Measurements from ENCODE around the gene TTC3.

The TTC3 gene

DNA sequence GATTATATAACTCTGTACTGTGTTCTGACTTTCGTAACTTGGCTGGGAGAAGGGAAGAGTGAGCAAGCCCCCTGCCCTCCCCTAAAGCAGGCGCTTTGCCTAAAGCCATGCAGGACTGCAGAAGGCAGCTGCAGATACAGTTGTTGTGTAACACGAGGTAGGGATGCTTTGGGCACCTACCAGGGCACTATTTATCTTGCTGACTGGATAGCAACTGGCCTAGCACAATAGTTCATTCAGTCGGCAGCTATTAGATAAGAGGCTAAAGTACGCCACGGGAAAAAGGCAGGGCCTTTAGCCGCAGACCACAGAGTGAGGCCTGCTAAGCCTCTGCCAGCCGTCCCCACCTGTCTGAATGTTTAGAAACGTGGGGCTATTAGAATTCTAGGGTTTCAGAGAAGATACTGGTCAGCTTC is 80.9 kb downstream of the TTC3 start:
- Histone ChIP-seq H3K27ac (ENCODE audit: low read length) (no peak overlapping the region), H3K4me2 (ENCODE audit: insufficient read depth, low read length) (no peak overlapping the region), H2AFZ (ENCODE audit: low read depth, low read length) (no peak overlapping the region), H3K9me3 (ENCODE audit: insufficient read depth, low read length, severe bottlenecking) (no peaks in the 10 kb centered on the region), H3K4me1 (ENCODE audit: insufficient read depth, low read length) (no peaks in the 10 kb centered on the region), H4K20me1 (ENCODE audit: insufficient read depth, low read length) (no peaks in the 10 kb centered on the region), H3K27me3 (ENCODE audit: insufficient read depth, low read length, poor library complexity) (no peaks in the 10 kb centered on the region), H3K36me3 (ENCODE audit: insufficient read depth, low read length) (peaks cover 78% of the 10 kb centered on the region), H3K79me2 (ENCODE audit: insufficient read depth, low read length) (no peaks in the 10 kb centered on the region), H3K4me3 (ENCODE audit: low read depth in 1 of 2, low read length in 2 of 2) (no peak overlapping the region), H3K9ac (ENCODE audit: low read depth, low read length) (no peak overlapping the region)
- ATAC-seq (ENCODE audit: insufficient read depth, low read depth) (no peak), DNase-seq (no peak)
- no peak for TF ChIP-seq EZH2 (IDR thresholded peaks at IDR 0.05; ENCODE audit: borderline replicate concordance, low read depth, low read length, severe bottlenecking)
- TF ChIP-seq, protein P1, sequence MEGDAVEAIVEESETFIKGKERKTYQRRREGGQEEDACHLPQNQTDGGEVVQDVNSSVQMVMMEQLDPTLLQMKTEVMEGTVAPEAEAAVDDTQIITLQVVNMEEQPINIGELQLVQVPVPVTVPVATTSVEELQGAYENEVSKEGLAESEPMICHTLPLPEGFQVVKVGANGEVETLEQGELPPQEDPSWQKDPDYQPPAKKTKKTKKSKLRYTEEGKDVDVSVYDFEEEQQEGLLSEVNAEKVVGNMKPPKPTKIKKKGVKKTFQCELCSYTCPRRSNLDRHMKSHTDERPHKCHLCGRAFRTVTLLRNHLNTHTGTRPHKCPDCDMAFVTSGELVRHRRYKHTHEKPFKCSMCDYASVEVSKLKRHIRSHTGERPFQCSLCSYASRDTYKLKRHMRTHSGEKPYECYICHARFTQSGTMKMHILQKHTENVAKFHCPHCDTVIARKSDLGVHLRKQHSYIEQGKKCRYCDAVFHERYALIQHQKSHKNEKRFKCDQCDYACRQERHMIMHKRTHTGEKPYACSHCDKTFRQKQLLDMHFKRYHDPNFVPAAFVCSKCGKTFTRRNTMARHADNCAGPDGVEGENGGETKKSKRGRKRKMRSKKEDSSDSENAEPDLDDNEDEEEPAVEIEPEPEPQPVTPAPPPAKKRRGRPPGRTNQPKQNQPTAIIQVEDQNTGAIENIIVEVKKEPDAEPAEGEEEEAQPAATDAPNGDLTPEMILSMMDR (IDR thresholded peaks at IDR 0.05; ENCODE audit: borderline replicate concordance, extremely low read depth, low read length, poor library complexity, severe bottlenecking), result no peak

DNA sequence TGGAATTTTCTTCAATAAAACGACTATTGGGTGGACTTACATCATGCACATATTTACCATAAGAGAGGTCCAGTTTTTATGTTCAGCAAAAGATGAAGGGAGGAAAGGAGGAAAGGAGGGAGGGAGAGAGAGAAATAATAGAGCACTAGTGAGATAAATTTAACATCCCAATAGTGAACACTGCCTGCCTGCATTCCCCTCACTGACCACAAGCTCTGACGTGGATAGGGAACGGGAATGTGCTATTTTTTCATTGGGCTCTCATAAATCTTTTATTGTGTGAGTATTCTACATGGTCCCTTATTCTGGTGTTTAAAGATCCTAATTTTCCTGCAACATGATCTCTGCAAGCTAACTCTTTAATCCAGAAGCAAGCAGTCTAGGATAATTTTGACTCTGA is 82.1 kb downstream of the TTC3 start:
- TF ChIP-seq EZH2 (IDR thresholded peaks at IDR 0.05; ENCODE audit: borderline replicate concordance, low read depth, low read length, severe bottlenecking), result no peak
- TF ChIP-seq, protein P1 (IDR thresholded peaks at IDR 0.05; ENCODE audit: borderline replicate concordance, extremely low read depth, low read length, poor library complexity, severe bottlenecking), result no peak
- no peaks in the 10 kb centered on the region for H3K9me3 ChIP-seq (ENCODE audit: insufficient read depth, low read length, severe bottlenecking)
- H3K4me1 ChIP-seq (ENCODE audit: insufficient read depth, low read length), result no peaks in the 10 kb centered on the region
- no peak overlapping the region for H3K4me3 ChIP-seq (ENCODE audit: low read depth in 1 of 2, low read length in 2 of 2)
- H3K79me2 ChIP-seq (ENCODE audit: insufficient read depth, low read length), result no peaks in the 10 kb centered on the region
- H3K27me3 ChIP-seq (ENCODE audit: insufficient read depth, low read length, poor library complexity), result no peaks in the 10 kb centered on the region
- H3K4me2 ChIP-seq (ENCODE audit: insufficient read depth, low read length), result no peak overlapping the region
- H3K36me3 ChIP-seq (ENCODE audit: insufficient read depth, low read length), result peaks cover 78% of the 10 kb centered on the region
- H3K27ac ChIP-seq (ENCODE audit: low read length), result no peak overlapping the region
- no peak overlapping the region for H3K9ac ChIP-seq (ENCODE audit: low read depth, low read length)
- ATAC-seq (ENCODE audit: insufficient read depth, low read depth) (no peak), DNase-seq (no peak)
- H2AFZ ChIP-seq (ENCODE audit: low read depth, low read length), result no peak overlapping the region
- no peaks in the 10 kb centered on the region for H4K20me1 ChIP-seq (ENCODE audit: insufficient read depth, low read length)

DNA sequence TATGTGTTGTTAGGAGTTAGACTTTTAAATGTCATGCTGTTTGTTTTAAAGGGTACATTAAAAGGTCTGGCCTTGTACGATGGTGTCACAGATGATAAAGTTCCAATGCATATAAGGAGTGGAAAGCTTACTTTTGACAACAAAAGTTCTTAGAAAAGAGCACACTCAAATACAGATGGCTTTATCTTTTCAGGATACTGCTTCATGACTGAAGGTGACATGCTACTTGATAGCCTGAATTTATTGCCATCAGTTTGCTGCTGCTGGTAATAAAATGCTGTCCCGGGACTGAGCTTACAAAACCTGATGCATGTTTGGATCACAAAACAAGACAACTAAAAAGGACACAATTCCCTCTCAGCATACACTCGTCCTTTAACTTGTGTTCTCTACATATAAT is 84.9 kb downstream of the TTC3 start:
- Histone ChIP-seq H2AFZ (ENCODE audit: low read depth, low read length) (no peak overlapping the region), H3K4me2 (ENCODE audit: insufficient read depth, low read length) (no peak overlapping the region), H3K79me2 (ENCODE audit: insufficient read depth, low read length) (no peaks in the 10 kb centered on the region), H3K4me1 (ENCODE audit: insufficient read depth, low read length) (no peaks in the 10 kb centered on the region), H3K9ac (ENCODE audit: low read depth, low read length) (no peak overlapping the region), H3K4me3 (ENCODE audit: low read depth in 1 of 2, low read length in 2 of 2) (no peak overlapping the region), H4K20me1 (ENCODE audit: insufficient read depth, low read length) (no peaks in the 10 kb centered on the region), H3K9me3 (ENCODE audit: insufficient read depth, low read length, severe bottlenecking) (no peaks in the 10 kb centered on the region), H3K36me3 (ENCODE audit: insufficient read depth, low read length) (peaks cover 75% of the 10 kb centered on the region), H3K27me3 (ENCODE audit: insufficient read depth, low read length, poor library complexity) (no peaks in the 10 kb centered on the region), H3K27ac (ENCODE audit: low read length) (no peak overlapping the region)
- DNase-seq (no peak), ATAC-seq (ENCODE audit: insufficient read depth, low read depth) (no peak)
- no peak for TF ChIP-seq EZH2 (IDR thresholded peaks at IDR 0.05; ENCODE audit: borderline replicate concordance, low read depth, low read length, severe bottlenecking)
- TF ChIP-seq, protein P1 (IDR thresholded peaks at IDR 0.05; ENCODE audit: borderline replicate concordance, extremely low read depth, low read length, poor library complexity, severe bottlenecking), result no peak

Data from DND-41 (cell line).